ENCODE data around the gene GRPEL2.

The GRPEL2 gene

DNA sequence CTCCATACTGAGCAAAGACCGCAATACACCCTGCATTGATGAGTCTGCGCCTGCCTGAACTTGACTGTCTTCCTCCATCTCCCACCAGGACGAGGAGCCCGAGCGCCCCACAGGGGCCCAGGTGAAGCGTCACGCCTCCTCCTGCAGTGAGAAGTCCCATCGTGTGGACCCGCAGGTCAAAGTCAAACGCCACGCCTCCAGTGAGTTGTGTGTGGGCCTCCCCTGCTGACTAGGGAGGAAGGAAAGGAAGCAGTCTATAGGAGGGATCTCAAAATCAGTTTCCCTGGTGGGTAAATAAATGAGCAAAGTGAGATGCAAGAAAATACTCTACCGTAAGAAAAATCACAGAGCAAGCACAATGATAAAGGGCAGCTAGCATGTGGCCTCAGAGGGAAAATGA, 22.8 kb upstream of the GRPEL2 start:
- Histone ChIP-seq H3K9ac (ENCODE audit: low read depth, low read length) (no peak overlapping the region), H3K4me1 (ENCODE audit: insufficient read depth, low read length) (no peaks in the 10 kb centered on the region), H3K36me3 (ENCODE audit: insufficient read depth, low read length) (no peaks in the 10 kb centered on the region), H3K9me3 (ENCODE audit: insufficient read depth, low read depth, low read length) (no peaks in the 10 kb centered on the region), H3K27me3 (ENCODE audit: insufficient read depth, low read length) (no peaks in the 10 kb centered on the region), H3K4me3 (ENCODE audit: low read length) (no peak overlapping the region), H3K27ac (ENCODE audit: low read depth, low read length) (no peak overlapping the region)
- WGBS: 76% methylated on average over 12 of the region's 12 CpGs

DNA sequence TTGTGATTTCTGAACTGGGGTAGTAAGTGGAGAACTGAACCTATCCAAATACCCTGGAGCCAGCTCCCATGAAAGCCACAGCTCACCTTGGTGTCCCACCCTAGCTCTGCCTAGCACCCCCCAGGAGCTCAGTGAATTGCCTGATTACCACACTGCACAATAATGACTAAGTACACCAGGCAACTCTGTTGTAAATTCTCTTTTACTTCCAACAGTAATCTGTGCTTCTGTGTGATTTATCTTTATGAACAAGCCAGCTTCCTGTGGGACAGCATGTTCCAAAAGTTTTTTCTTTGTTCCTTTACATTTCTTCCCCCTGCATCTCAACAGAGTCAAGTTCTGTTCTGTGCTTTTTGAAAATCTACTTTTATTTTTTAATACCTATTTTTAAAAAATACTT, 22.1 kb upstream of the GRPEL2 start:
- Histone ChIP-seq H3K9me3 (ENCODE audit: insufficient read depth, low read depth, low read length) (no peaks in the 10 kb centered on the region), H3K4me3 (ENCODE audit: low read length) (no peak overlapping the region), H3K27me3 (ENCODE audit: insufficient read depth, low read length) (no peaks in the 10 kb centered on the region), H3K27ac (ENCODE audit: low read depth, low read length) (no peak overlapping the region), H3K36me3 (ENCODE audit: insufficient read depth, low read length) (no peaks in the 10 kb centered on the region), H3K9ac (ENCODE audit: low read depth, low read length) (no peak overlapping the region), H3K4me1 (ENCODE audit: insufficient read depth, low read length) (no peaks in the 10 kb centered on the region)

- Histone ChIP-seq H3K9ac (ENCODE audit: low read depth, low read length) (no peak overlapping the region), H3K27ac (ENCODE audit: low read depth, low read length) (no peak overlapping the region), H3K36me3 (ENCODE audit: insufficient read depth, low read length) (no peaks in the 10 kb centered on the region), H3K4me1 (ENCODE audit: insufficient read depth, low read length) (no peaks in the 10 kb centered on the region), H3K27me3 (ENCODE audit: insufficient read depth, low read length) (no peaks in the 10 kb centered on the region), H3K9me3 (ENCODE audit: insufficient read depth, low read depth, low read length) (no peaks in the 10 kb centered on the region), H3K4me3 (ENCODE audit: low read length) (no peak overlapping the region)
- 100% methylated on average over 2 of the region's 2 CpGs for WGBS
These were observed 21.6 kb upstream of the GRPEL2 start for GRCh38 chr5:149323621-149324205.

GRCh38 chr5:149324641-149325040, 20.7 kb upstream of the GRPEL2 start:
- Histone ChIP-seq H3K9ac (ENCODE audit: low read depth, low read length) (no peak overlapping the region), H3K27ac (ENCODE audit: low read depth, low read length) (no peak overlapping the region), H3K4me1 (ENCODE audit: insufficient read depth, low read length) (no peaks in the 10 kb centered on the region), H3K4me3 (ENCODE audit: low read length) (no peak overlapping the region), H3K9me3 (ENCODE audit: insufficient read depth, low read depth, low read length) (no peaks in the 10 kb centered on the region), H3K36me3 (ENCODE audit: insufficient read depth, low read length) (no peaks in the 10 kb centered on the region), H3K27me3 (ENCODE audit: insufficient read depth, low read length) (no peaks in the 10 kb centered on the region)
- 93% methylated on average over 2 of the region's 2 CpGs for WGBS

DNA sequence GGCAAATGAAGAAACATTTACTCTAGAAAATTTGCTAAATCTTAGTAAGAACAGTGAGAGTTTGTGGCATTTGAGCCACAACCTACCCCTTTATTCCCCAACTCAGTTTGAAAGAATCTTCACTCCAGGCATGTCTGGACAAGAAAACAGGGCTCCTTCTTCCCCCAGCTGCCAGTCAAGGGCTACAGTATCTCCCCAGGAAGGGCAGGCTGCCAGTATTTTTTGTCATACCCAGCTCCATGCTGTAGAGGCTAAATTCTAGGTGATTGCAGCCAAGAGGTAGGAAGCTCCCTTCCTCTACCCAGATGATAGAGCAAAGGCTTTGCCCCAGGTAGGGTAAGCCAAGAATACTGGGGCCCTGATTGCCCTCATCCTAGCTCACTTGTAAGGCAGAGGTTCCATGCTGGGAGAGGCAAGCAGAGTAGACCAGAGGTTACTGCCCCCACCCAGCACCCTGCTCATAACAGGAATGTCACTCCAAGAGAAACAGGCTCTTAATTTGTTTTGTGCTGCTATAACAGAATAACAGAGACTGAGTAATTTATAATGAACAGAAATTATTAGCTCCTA, 20.0 kb upstream of the GRPEL2 start:
- H3K4me1 ChIP-seq (ENCODE audit: insufficient read depth, low read length): no peaks in the 10 kb centered on the region
- H3K9ac ChIP-seq (ENCODE audit: low read depth, low read length): no peak overlapping the region
- no peaks in the 10 kb centered on the region for H3K36me3 ChIP-seq (ENCODE audit: insufficient read depth, low read length)
- H3K27ac ChIP-seq (ENCODE audit: low read depth, low read length): no peak overlapping the region
- no peaks in the 10 kb centered on the region for H3K27me3 ChIP-seq (ENCODE audit: insufficient read depth, low read length)
- H3K4me3 ChIP-seq (ENCODE audit: low read length): no peak overlapping the region
- no peaks in the 10 kb centered on the region for H3K9me3 ChIP-seq (ENCODE audit: insufficient read depth, low read depth, low read length)

GRCh38 chr5:149325894-149326293, 19.4 kb upstream of the GRPEL2 start:
- Histone ChIP-seq H3K27ac (ENCODE audit: low read depth, low read length) (no peak overlapping the region), H3K4me1 (ENCODE audit: insufficient read depth, low read length) (no peaks in the 10 kb centered on the region), H3K27me3 (ENCODE audit: insufficient read depth, low read length) (no peaks in the 10 kb centered on the region), H3K9ac (ENCODE audit: low read depth, low read length) (no peak overlapping the region), H3K9me3 (ENCODE audit: insufficient read depth, low read depth, low read length) (no peaks in the 10 kb centered on the region), H3K4me3 (ENCODE audit: low read length) (no peak overlapping the region), H3K36me3 (ENCODE audit: insufficient read depth, low read length) (no peaks in the 10 kb centered on the region)
- 87% methylated on average over 5 of the region's 5 CpGs for WGBS

DNA sequence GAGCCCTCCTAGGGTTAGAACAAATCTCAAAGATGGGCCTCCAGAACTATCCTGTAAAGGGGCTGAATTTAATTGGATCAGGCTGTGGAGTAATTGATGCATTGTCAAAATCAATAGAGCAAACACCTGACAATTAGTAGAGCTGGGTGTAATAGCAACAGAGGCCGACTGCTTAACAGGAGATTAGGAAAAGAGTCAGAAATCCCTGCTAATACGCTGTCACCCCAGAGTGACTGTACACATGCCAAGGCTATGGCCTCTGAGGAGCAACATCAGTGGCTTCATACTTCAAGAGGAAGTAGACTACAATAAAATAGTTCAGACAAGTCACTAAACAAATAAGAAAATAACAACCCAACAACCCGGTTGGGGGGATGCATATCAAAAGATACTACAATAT, 18.7 kb upstream of the GRPEL2 start:
- H3K36me3 ChIP-seq (ENCODE audit: insufficient read depth, low read length): no peaks in the 10 kb centered on the region
- H3K9me3 ChIP-seq (ENCODE audit: insufficient read depth, low read depth, low read length): no peaks in the 10 kb centered on the region
- 93% methylated on average over 3 of the region's 3 CpGs for WGBS
- no peak overlapping the region for H3K27ac ChIP-seq (ENCODE audit: low read depth, low read length)
- no peaks in the 10 kb centered on the region for H3K27me3 ChIP-seq (ENCODE audit: insufficient read depth, low read length)
- no peaks in the 10 kb centered on the region for H3K4me1 ChIP-seq (ENCODE audit: insufficient read depth, low read length)
- H3K9ac ChIP-seq (ENCODE audit: low read depth, low read length): no peak overlapping the region
- H3K4me3 ChIP-seq (ENCODE audit: low read length): no peak overlapping the region

DNA sequence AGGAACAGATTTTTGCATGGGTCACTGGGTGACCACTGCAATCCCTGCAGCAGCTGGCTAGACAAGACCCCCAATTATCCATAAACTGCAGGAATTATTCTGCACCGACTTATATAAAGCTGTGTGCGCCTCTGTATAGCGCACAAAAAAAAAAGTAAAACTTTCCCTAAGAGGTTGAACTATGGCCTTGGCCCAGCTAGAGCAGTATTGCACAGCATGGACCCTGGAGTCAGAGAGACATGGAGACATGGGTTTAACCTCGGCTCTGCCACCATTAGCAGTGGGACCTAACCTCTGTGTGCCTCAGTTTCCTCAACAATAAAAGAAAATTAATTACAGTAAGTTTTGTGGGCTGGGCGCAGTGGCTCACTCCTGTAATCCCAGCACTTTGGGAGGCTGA, 17.1 kb upstream of the GRPEL2 start:
- H3K9ac ChIP-seq (ENCODE audit: low read depth, low read length): no peak overlapping the region
- H3K36me3 ChIP-seq (ENCODE audit: insufficient read depth, low read length): no peaks in the 10 kb centered on the region
- H3K9me3 ChIP-seq (ENCODE audit: insufficient read depth, low read depth, low read length): no peaks in the 10 kb centered on the region
- WGBS: 99% methylated on average over 5 of the region's 5 CpGs
- H3K27me3 ChIP-seq (ENCODE audit: insufficient read depth, low read length): no peaks in the 10 kb centered on the region
- H3K27ac ChIP-seq (ENCODE audit: low read depth, low read length): no peak overlapping the region
- H3K4me3 ChIP-seq (ENCODE audit: low read length): no peak overlapping the region
- H3K4me1 ChIP-seq (ENCODE audit: insufficient read depth, low read length): no peaks in the 10 kb centered on the region

- no peak overlapping the region for H3K27ac ChIP-seq (ENCODE audit: low read depth, low read length)
- 89% methylated on average over 2 of the region's 2 CpGs for WGBS
These were observed 11.4 kb upstream of the GRPEL2 start for GRCh38 chr5:149333711-149334443.

GRCh38 chr5:149337736-149338135, 7.6 kb upstream of the GRPEL2 start:
- H3K9me3 ChIP-seq (ENCODE audit: insufficient read depth, low read depth, low read length): no peaks in the 10 kb centered on the region
- no peak overlapping the region for H3K9ac ChIP-seq (ENCODE audit: low read depth, low read length)
- H3K4me3 ChIP-seq (ENCODE audit: low read length): no peak overlapping the region
- H3K4me1 ChIP-seq (ENCODE audit: insufficient read depth, low read length): no peaks in the 10 kb centered on the region
- WGBS: 93% methylated on average over 4 of the region's 4 CpGs
- no peaks in the 10 kb centered on the region for H3K36me3 ChIP-seq (ENCODE audit: insufficient read depth, low read length)
- H3K27me3 ChIP-seq (ENCODE audit: insufficient read depth, low read length): no peaks in the 10 kb centered on the region; the same call in 1 of the 2 replicates
- no peak overlapping the region for H3K27ac ChIP-seq (ENCODE audit: low read depth, low read length)

More at GRCh38 chr5:149333711-149334443, 11.4 kb upstream of the GRPEL2 start:
- H3K27me3 ChIP-seq (ENCODE audit: insufficient read depth, low read length): no peaks in the 10 kb centered on the region; the same call in 1 of the 2 replicates
- H3K36me3 ChIP-seq (ENCODE audit: insufficient read depth, low read length): no peaks in the 10 kb centered on the region
- no peak overlapping the region for H3K9ac ChIP-seq (ENCODE audit: low read depth, low read length)
- no peak overlapping the region for H3K4me3 ChIP-seq (ENCODE audit: low read length)
- no peaks in the 10 kb centered on the region for H3K4me1 ChIP-seq (ENCODE audit: insufficient read depth, low read length)
- H3K9me3 ChIP-seq (ENCODE audit: insufficient read depth, low read depth, low read length): no peaks in the 10 kb centered on the region

DNA sequence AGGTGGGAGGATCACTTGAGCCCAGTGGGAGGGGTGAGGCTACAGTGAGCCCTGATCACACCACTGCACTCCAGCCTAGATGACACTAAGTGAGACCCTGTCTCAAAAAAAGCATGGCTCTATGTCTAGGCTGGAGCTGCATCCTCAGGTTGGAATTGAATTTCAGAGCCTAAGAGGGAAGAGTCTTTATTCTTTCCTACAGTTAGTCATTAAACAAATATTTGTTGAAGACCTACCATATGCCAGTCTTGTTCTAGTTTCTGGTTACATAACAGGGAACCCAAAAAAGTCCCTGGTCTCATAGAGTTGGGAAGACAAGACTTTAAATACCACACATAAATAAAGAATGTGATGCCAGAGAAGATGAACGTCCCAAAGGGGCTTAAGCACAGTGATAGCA, 6.9 kb upstream of the GRPEL2 start:
- no peaks in the 10 kb centered on the region for H3K36me3 ChIP-seq (ENCODE audit: insufficient read depth, low read length)
- H3K4me1 ChIP-seq (ENCODE audit: insufficient read depth, low read length): no peaks in the 10 kb centered on the region
- no peak overlapping the region for H3K9ac ChIP-seq (ENCODE audit: low read depth, low read length)
- 82% methylated on average over 1 of the region's 1 CpG for WGBS
- no peak overlapping the region for H3K27ac ChIP-seq (ENCODE audit: low read depth, low read length)
- H3K9me3 ChIP-seq (ENCODE audit: insufficient read depth, low read depth, low read length): no peaks in the 10 kb centered on the region
- H3K27me3 ChIP-seq (ENCODE audit: insufficient read depth, low read length): no peaks in the 10 kb centered on the region; the same call in 1 of the 2 replicates
- no peak overlapping the region for H3K4me3 ChIP-seq (ENCODE audit: low read length)

Measured in HUES64 (cell line).